ENCODE results near the gene SLC12A7. TPM values are rescaled to one million over a fixed set of nuclear protein-coding genes. Genes with fewer than 3 reads are reported as not detected.

Gene SLC12A7
- total RNA-seq, 1 experiment from 2014 or later, result 30.8 TPM

DNA sequence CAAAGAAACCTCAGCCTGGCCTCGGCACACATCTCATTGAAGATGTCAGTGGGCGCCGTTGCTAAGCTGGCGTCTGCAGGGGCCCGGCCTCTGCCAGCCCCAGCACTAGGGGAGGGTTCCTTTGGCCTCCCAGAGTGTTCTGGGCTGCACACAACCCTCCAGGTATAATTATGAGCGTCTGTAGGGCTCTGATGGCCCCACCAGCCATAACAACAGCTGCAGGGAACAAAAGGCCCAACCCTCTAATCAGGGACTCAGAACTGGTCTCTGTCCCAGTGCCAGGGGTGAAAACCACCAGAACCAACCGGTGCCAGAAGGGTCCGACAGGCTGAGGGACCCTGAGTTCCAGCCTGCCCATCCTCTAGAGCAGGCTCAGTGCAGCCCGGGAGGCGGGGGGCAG lies 39.5 kb upstream of the SLC12A7 start:
- Mint-ChIP-seq H3K4me3 (no peak overlapping the region; a peak in 1 of 5 replicates), H3K9me3 (no peaks in the 10 kb centered on the region; a peak in 1 of 5 replicates), H3K4me1 (peaks cover 12 to 22% of the 10 kb centered on the region in 2 experiments), H3K27ac (no peak overlapping the region; a peak in 1 of 7 replicates), H3K36me3 (ENCODE audit: insufficient read depth in 1 of 3, low read depth in 3 of 3) (no peaks in the 10 kb centered on the region), H3K27me3 (ENCODE audit: low read depth) (peaks cover 33% of the 10 kb centered on the region)
- H3K14ac ChIP-seq (ENCODE audit: insufficient read depth, low read length), result no peak overlapping the region
- H2BK15ac ChIP-seq (ENCODE audit: low read depth, low read length), result no peak overlapping the region
- no peak overlapping the region for H3K4ac ChIP-seq (ENCODE audit: low read depth, low read length)
- H4K8ac ChIP-seq (replicated peaks; ENCODE audit: insufficient read length, low read depth, low read length), result no peak overlapping the region
- no peak for DNase-seq
- no peaks in the 10 kb centered on the region for H4K20me1 ChIP-seq (ENCODE audit: control insufficient read depth, insufficient read depth, insufficient read length)
- no peak overlapping the region for H2AK5ac ChIP-seq (ENCODE audit: insufficient read length, low read length)
- H3K79me2 ChIP-seq (ENCODE audit: insufficient read depth, low read length), result no peaks in the 10 kb centered on the region
- no peaks in the 10 kb centered on the region for H3K23me2 ChIP-seq (ENCODE audit: insufficient read length, low read depth, low read length, poor library complexity, severe bottlenecking)
- H3K18ac ChIP-seq (ENCODE audit: insufficient read length, low read depth, low read length), result no peak overlapping the region
- H4K5ac ChIP-seq (ENCODE audit: insufficient read length, low read depth, low read length), result no peak overlapping the region
- H3T11ph ChIP-seq (ENCODE audit: low read length), result no peak overlapping the region
- no peak overlapping the region for H2BK120ac ChIP-seq (ENCODE audit: low read depth, low read length, poor library complexity, severe bottlenecking)
- no peak overlapping the region for H2BK12ac ChIP-seq (ENCODE audit: insufficient read length, low read depth, low read length)
- H2BK20ac ChIP-seq (ENCODE audit: low read depth, low read length, poor library complexity, severe bottlenecking), result no peak overlapping the region
- H2AFZ ChIP-seq (ENCODE audit: low read length), result no peak overlapping the region
- no peak overlapping the region for H2BK5ac ChIP-seq (ENCODE audit: insufficient read length, low read length)
- no peak overlapping the region for H3K9ac ChIP-seq (ENCODE audit: extremely low read depth, insufficient read length, low read length)
- H3K27ac ChIP-seq (ENCODE audit: insufficient read length, low read depth, low read length), result no peak overlapping the region
- H4K91ac ChIP-seq (ENCODE audit: insufficient read length, low read depth, low read length), result no peak overlapping the region
- H3K9me3 ChIP-seq (ENCODE audit: control insufficient read depth, low read depth, low read length), result no peaks in the 10 kb centered on the region
- no peak overlapping the region for H3K4me2 ChIP-seq (ENCODE audit: insufficient read depth, insufficient read length, low read length)
- WGBS (ENCODE audit: extremely low coverage, insufficient read length, low lambda C conversion rate), result no CpG with 5 or more reads among the region's 10 CpGs
- H3K4me1 ChIP-seq (ENCODE audit: insufficient read depth, low read length), result no peaks in the 10 kb centered on the region; the same call in 1 of the 2 replicates
- no peak overlapping the region for H3K23ac ChIP-seq (ENCODE audit: insufficient read length, low read depth, low read length)
- peaks cover 6% of the 10 kb centered on the region; the same call in 1 of the 2 replicates for H3K27me3 ChIP-seq (ENCODE audit: insufficient read depth, low read length)
- no peaks in the 10 kb centered on the region for H3K79me1 ChIP-seq (ENCODE audit: insufficient read depth, low read depth, low read length, poor library complexity, severe bottlenecking)
- no peak overlapping the region for H3K56ac ChIP-seq (ENCODE audit: insufficient read length, low read depth, low read length)
- TF ChIP-seq, protein P1, sequence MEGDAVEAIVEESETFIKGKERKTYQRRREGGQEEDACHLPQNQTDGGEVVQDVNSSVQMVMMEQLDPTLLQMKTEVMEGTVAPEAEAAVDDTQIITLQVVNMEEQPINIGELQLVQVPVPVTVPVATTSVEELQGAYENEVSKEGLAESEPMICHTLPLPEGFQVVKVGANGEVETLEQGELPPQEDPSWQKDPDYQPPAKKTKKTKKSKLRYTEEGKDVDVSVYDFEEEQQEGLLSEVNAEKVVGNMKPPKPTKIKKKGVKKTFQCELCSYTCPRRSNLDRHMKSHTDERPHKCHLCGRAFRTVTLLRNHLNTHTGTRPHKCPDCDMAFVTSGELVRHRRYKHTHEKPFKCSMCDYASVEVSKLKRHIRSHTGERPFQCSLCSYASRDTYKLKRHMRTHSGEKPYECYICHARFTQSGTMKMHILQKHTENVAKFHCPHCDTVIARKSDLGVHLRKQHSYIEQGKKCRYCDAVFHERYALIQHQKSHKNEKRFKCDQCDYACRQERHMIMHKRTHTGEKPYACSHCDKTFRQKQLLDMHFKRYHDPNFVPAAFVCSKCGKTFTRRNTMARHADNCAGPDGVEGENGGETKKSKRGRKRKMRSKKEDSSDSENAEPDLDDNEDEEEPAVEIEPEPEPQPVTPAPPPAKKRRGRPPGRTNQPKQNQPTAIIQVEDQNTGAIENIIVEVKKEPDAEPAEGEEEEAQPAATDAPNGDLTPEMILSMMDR (conservative IDR thresholded peaks at IDR 0.05), result no peak

Data from H9 (cell line).